Hepatocyte (in vitro differentiated cells): Measurements from ENCODE around the gene SIRT1.
"Not testable (repeated sequence)": the region's sequence is repeated elsewhere in the genome, so short reads cannot be mapped to it uniquely, and the experiment has no call there.

Experiments
- EZH2phosphoT487 ChIP-seq: fragments of 200-600 bp; sonication (generic); IDR thresholded peaks from one replicate; pipeline ENCODE4 v1.6.1; 2018; ENCODE audit warnings: antibody characterized with exemption, mild to moderate bottlenecking, low read depth, moderate library complexity; ENCODE audit not compliant: unreplicated experiment, severe bottlenecking
- TF ChIP-seq, protein P1 (sequence below): fragments of 200-600 bp; sonication (generic); IDR thresholded peaks from 2 replicates; pipeline ENCODE4 v1.5.1; 2016; ENCODE audit warnings: antibody characterized with exemption, mild to moderate bottlenecking; ENCODE audit not compliant: poor library complexity

DNA sequence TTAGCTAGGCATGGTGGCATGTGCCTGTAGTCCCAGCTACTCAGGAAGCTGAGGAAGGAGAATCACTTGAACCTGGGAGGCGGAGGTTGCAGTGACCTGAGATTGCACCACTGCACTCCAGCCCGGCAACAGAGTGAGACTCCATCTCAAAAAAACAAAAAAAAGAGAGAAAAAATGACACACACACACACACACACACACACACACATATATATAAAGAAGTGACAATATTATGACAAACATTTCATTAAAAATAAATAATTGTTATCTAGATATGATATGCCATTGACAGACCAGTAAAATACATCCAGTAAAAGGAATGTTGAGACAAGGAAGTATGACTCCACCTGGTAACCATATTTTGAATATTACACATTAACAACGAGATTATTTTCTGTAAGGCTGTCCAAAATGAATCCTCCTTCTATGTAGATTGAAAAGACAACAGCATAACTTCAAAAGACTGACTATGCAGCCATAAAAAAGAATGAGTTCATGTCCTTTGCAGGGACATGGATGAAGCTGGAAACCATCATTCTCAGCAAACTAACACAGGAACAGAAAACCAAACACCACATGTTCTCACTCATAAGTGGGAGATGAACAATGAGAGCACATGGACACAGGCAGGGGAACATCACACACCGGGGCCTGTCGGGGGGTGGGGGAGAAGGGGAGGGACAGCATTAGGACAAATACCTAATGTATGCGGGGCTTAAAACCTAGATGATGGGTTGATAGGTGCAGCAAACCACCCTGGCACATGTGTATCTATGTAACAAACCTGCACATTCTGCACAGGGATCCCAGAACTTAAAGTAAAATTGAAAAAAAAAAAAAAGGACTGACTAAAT lies 48.7 kb upstream of the SIRT1 start:
- TF ChIP-seq, protein P1, sequence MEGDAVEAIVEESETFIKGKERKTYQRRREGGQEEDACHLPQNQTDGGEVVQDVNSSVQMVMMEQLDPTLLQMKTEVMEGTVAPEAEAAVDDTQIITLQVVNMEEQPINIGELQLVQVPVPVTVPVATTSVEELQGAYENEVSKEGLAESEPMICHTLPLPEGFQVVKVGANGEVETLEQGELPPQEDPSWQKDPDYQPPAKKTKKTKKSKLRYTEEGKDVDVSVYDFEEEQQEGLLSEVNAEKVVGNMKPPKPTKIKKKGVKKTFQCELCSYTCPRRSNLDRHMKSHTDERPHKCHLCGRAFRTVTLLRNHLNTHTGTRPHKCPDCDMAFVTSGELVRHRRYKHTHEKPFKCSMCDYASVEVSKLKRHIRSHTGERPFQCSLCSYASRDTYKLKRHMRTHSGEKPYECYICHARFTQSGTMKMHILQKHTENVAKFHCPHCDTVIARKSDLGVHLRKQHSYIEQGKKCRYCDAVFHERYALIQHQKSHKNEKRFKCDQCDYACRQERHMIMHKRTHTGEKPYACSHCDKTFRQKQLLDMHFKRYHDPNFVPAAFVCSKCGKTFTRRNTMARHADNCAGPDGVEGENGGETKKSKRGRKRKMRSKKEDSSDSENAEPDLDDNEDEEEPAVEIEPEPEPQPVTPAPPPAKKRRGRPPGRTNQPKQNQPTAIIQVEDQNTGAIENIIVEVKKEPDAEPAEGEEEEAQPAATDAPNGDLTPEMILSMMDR = not testable (repeated sequence)
- TF ChIP-seq EZH2phosphoT487 = not testable (repeated sequence)
